Mammary epithelial cell (primary cell): ENCODE data around the gene PBX1.

Source experiments
- CTCF ChIP-seq, 2 donors: IDR thresholded peaks in 1 of 2; conservative IDR thresholded peaks in 1 of 2; 2 replicates each; pipeline ENCODE4 v1.5.1; 2011 to 2012; ENCODE audit warnings: inconsistent platforms in 2 of 2, low read length in 2 of 2, mild to moderate bottlenecking in 2 of 2, control low read depth in 1 of 2, low read depth in 1 of 2; ENCODE audit not compliant: insufficient read depth in 1 of 2; ENCODE audit errors: extremely low read depth in 1 of 2
- EZH2 ChIP-seq: IDR thresholded peaks from 2 replicates; pipeline ENCODE4 v1.6.1; 2012; ENCODE audit warnings: low read length, inconsistent platforms, borderline replicate concordance

GRCh38 chr1:164560121-164560541 is 1.1 kb downstream of the PBX1 start:
- TF ChIP-seq EZH2, result no peak
- no peak for TF ChIP-seq CTCF (conservative IDR thresholded peaks at IDR 0.05 in 1 of 2, IDR thresholded peaks at IDR 0.05 in 1 of 2; ENCODE audit: extremely low read depth in 1 of 2, insufficient read depth in 1 of 2, low read depth in 1 of 2, low read length in 2 of 2)
